Measurements from ENCODE around the gene EMP2.
"Not testable (repeated sequence)": the region's sequence is repeated elsewhere in the genome, so short reads cannot be mapped to it uniquely, and the experiment has no call there.

EMP2 gene

GRCh38 chr16:10579965-10580882, at the start of gene EMP2:
Gene EMP2 (minus strand): TSS chr16:10580598. CDS start chr16:10547617, 32,981 bp downstream.
- no peak for FAIRE-seq

GRCh38 chr16:10629592-10629963, 49.2 kb upstream of the EMP2 start:
- no peak for FAIRE-seq

GRCh38 chr16:10625595-10626357, 45.4 kb upstream of the EMP2 start:
- no peak for FAIRE-seq

GRCh38 chr16:10624527-10624926, 44.1 kb upstream of the EMP2 start:
- FAIRE-seq: no peak

- FAIRE-seq: no peak
These were observed 42.7 kb upstream of the EMP2 start for GRCh38 chr16:10623059-10623458.

- FAIRE-seq: no peak
These were observed 41.9 kb upstream of the EMP2 start for GRCh38 chr16:10622036-10622921.

GRCh38 chr16:10621216-10621949, 41.0 kb upstream of the EMP2 start:
- not testable (repeated sequence) for FAIRE-seq

- FAIRE-seq: no peak
These were observed 39.7 kb upstream of the EMP2 start for GRCh38 chr16:10620120-10620519.

- FAIRE-seq: no peak
These were observed 39.0 kb upstream of the EMP2 start for GRCh38 chr16:10619271-10619849.

GRCh38 chr16:10618710-10619209, 38.4 kb upstream of the EMP2 start:
- no peak for FAIRE-seq

GRCh38 chr16:10617662-10618420, 37.4 kb upstream of the EMP2 start:
- no peak for FAIRE-seq

GRCh38 chr16:10616756-10617640, 36.6 kb upstream of the EMP2 start:
- FAIRE-seq: no peak

- FAIRE-seq: no peak
These were observed 36.0 kb upstream of the EMP2 start for GRCh38 chr16:10616419-10616755.

- FAIRE-seq: no peak
These were observed 34.3 kb upstream of the EMP2 start for GRCh38 chr16:10614685-10615084.

- FAIRE-seq: no peak
These were observed 33.5 kb upstream of the EMP2 start for GRCh38 chr16:10613785-10614485.

- FAIRE-seq: no peak
These were observed 32.3 kb upstream of the EMP2 start for GRCh38 chr16:10612649-10613179.

- FAIRE-seq: no peak
These were observed 31.5 kb upstream of the EMP2 start for GRCh38 chr16:10611825-10612342.

- no peak for FAIRE-seq
These were observed 30.2 kb upstream of the EMP2 start for GRCh38 chr16:10610499-10611184.
